SH-SY5Y (cell line): ENCODE results near the gene TBRG4.

Experiments used
- GATA2 ChIP-seq: IDR thresholded peaks from 2 replicates; pipeline ENCODE4 v1.6.1; 2011; ENCODE audit warnings: mild to moderate bottlenecking, low read depth, low read length
- GATA3 ChIP-seq: IDR thresholded peaks from 2 replicates; pipeline ENCODE4 v1.6.1; 2011; ENCODE audit warnings: low read depth, mild to moderate bottlenecking, low read length, moderate library complexity

DNA sequence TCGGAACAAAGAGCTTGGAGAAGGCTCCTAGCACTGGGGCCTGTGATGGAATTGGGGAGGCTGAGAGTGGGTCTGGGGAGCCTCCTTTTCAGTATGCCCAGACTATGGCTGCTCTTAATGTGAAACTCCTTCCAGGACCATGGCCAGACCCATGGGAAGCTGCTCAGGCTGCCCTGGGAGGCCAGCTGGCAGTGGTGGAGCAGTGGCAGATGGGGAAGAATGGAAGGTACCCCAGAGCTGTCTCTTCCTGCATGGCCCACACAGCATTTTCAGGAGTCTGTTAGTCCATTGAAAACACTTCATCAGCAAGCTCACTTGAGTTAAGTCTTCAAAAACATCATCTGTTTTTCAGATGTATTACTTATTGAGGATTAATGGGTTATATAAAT lies 41.2 kb downstream of the TBRG4 start:
- TF ChIP-seq GATA2, result no peak
- no peak for TF ChIP-seq GATA3
